GM21786 (cell line): ENCODE data around the gene PIBF1.
"Not testable (repeated sequence)": the region's sequence is repeated elsewhere in the genome, so short reads cannot be mapped to it uniquely, and the experiment has no call there.

Source experiments
- ATAC-seq: cut with Tn5 transposase; IDR thresholded peaks from one replicate; pipeline ENCODE4 v1.9.1; 2021; ENCODE audit not compliant: unreplicated experiment

PIBF1 gene

DNA sequence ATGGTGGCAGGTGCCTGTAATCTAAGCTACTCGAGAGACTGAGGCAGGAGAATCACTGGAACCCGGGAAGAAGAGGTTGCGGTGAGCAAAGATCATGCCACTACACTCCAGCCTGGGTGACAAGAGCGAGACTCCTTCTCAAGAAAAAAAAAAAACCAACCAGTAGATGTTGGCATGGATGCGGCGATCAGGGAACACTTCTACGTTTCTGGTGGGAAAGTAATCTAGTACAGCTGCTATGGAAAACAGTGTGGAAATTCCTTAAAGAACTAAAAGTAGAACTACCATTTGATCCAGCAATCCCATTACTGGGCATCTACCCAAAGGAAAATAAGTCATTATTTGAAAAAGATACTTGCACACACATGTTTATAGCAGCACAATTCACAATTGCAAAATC is 119.6 kb downstream of the PIBF1 start:
- ATAC-seq: not testable (repeated sequence)

DNA sequence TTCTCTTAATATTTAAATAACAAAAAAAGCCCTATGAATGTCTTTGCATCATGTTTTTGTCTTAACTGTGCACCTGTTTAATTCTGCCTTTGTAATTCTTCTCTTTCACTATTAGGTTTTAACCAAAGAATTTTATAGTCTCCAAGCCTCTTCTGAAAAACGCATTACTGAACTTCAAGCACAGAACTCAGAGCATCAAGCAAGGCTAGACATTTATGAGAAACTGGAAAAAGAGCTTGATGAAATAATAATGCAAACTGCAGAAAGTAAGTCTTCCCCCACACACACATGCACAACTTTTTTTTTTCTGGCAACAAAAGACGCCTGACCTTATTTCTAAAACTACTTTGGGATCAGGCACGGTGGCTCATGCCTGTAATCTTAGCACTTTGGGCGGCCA is 126.5 kb downstream of the PIBF1 start:
- no peak for ATAC-seq

DNA sequence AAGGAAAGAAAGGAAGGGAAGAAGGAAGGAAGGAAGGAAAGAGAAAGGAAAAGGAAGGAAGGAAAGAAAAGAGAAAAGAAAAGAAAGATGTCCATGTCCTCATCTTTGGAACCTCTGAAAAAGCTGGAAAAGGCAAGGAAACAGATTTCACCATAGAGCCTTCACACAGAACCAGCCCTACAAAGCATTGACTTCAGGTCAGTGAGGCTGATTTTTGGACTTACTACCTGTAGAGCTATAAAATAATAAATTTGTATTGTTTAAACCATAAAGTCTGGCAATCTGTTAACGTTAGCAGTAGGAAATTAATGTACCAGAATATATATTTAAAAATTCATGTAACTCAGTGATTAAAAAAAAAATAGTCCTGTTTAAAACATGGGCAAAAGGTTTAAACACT is 130.0 kb downstream of the PIBF1 start:
- ATAC-seq: no peak

DNA sequence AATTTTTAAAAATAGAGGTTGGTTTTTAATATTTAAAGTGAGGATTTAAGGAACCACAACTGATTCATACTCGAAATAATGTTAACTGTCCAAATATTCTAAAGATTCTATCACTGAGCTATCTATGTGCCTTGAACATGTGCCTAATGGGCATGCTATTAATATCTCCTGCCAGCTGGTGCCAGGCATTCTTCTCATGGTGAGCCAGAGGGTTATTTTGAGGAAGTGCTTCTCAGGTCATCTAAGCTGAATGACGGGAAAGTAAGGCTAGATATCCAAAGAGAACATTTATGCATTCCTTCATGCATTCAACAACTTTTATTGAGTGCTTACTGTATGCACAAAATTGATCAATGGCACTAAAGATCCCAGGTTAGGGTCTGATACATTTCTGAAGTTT is 138.2 kb downstream of the PIBF1 start:
- ATAC-seq: no peak

DNA sequence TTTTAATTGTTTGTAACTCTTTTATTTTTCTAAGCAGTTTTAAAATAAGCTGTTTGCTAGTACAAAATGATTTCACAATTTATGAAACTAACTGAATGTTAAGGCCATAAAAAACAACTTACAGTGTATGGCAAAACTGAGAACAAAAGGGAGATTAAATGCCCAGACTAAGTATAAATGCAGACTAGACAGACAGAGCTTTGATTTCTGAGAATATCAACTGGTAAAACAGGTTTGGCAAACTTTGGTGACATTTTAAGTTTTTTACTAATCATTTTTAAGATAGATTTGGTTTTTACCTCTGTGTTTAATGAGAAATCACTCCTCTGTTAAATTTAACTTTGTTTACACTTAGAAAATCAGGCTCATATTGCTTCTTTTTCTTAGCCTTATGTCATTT is 149.4 kb downstream of the PIBF1 start:
- ATAC-seq: no peak

- ATAC-seq: no peak
These were observed 150.3 kb downstream of the PIBF1 start for GRCh38 chr13:72932250-72932649.

DNA sequence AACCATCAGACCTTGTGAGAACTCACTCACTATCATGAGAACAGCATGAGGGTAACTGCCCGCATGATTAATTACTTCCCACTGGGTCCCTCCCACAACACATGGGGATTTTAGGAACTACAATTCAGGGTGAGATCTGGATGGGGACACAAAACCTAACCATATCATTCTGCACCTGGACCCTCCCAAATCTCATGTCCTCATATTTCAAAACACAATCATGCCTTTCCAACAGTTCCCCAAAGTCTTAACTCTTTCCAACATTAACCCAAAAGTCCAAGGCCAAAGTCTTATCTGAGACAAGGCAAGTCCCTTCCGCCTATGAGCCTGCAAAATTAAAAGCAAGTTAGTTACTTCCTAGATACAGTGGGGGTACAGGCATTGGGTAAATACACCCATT is 164.3 kb downstream of the PIBF1 start:
- not testable (repeated sequence) for ATAC-seq

- ATAC-seq: no peak
These were observed 170.7 kb downstream of the PIBF1 start for GRCh38 chr13:72952529-72953141.

DNA sequence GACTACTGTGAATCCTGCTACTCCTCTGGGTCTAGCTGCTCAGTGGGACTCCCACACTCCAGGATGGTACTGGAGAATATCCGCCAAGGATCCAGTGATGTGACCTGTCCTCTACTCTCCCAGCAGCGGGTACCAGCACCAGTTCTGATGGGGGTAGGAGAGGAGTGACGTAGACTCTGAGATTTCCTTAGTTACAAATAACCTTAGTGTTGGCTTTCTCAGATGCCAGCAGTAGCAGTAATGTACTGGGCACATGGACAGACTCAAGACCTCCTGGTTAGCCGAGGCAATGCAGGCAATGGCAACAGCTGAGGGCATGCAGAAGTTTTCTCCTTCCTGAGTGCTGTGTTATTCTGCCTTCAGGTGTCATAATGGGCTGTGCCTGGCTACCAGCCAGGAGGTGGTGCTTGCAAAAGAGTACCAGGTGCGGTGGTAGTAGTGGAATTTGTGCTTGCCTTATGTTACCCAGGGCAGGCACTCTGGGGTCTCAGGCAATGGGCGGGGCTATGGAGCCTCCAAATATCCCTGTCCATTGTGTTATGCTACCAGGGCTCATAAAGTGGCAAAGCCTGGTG is 171.5 kb downstream of the PIBF1 start:
- no peak for ATAC-seq

DNA sequence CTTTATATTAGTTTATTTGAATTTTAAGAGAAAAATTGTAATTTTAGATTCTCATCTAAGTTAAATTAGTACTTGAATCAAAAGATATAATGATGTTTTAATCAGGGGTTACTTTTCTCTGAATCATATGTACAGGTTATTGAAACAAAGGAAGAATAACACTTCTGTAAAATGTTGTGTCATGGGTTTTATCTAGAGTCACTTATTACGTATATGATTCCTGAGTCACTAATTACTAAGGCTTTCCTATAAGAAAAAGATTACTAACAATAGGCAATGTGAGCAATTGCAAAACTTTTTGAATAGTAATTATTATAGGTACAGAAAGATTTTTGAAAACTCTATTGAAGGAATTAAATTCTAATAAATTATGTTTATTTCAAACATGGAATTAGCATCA is 177.7 kb downstream of the PIBF1 start:
- ATAC-seq: no peak

- no peak for ATAC-seq
These were observed 178.2 kb downstream of the PIBF1 start for GRCh38 chr13:72960114-72960513.

- no peak for ATAC-seq
These were observed 178.6 kb downstream of the PIBF1 start for GRCh38 chr13:72960541-72960940.

DNA sequence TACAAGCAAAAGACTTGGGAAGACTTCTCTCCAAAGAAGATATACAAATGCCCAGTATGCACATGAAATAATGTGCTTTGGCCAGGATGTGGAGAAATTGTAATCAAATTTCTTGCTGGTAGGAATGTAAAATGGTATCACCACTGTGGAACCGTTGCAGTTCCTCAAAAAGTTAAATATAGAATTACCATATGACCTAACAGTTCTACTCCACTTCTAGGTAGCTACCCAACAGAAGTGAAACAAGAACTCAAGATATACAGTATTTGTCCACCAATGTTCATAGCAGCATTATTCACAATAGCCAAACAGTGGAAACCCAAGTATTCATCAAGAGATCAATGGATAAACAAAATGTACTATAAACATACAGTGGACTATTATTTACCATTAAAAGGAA is 181.8 kb downstream of the PIBF1 start:
- ATAC-seq: peak; percentile 90

DNA sequence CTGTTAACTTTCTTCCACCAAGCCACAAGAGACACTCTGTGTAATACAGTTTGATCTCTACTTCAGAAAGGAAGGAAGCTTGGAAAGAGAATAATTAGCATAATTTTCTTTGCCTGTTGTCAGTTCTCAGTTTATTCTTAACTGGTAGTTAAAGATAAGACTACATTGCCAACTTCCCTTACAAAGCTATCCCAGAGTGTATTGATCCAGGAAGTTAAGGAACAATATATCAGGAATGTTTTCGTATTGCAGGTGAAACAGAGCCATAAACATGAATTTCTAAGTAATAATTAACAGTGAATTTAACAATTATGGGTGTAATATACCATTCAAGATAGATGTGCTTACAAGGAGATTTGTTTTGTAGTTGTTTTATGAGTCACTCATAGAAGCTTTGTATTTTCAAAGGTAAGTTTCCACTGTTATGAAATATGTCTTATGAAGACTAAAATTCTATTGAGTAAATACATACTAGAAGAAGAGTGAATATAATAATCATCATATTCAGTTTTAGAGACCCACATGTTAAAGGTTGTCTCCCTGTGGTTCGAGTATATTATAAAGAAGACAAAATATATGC is 188.5 kb downstream of the PIBF1 start:
- ATAC-seq: no peak

- no peak for ATAC-seq
These were observed 189.0 kb downstream of the PIBF1 start for GRCh38 chr13:72970956-72971355.

DNA sequence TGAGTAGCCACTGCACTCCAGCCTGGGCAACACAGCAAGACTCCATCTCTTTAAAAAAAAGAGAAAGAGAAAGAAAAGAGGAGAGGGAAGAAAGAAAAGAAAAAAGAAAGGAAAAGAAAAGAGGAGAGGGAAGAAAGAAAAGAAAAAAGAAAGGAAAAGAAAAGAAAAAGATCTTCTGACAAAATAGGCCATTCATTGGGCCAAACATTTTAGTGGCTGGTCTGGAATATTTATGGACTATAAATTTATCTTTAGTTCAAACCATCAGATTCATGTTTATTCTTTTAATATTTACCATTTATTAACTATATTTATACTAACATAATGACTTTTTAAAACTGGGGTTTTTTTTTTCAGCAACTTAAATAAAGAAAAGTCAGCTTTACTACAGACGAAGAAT is 191.3 kb downstream of the PIBF1 start:
- no peak for ATAC-seq

DNA sequence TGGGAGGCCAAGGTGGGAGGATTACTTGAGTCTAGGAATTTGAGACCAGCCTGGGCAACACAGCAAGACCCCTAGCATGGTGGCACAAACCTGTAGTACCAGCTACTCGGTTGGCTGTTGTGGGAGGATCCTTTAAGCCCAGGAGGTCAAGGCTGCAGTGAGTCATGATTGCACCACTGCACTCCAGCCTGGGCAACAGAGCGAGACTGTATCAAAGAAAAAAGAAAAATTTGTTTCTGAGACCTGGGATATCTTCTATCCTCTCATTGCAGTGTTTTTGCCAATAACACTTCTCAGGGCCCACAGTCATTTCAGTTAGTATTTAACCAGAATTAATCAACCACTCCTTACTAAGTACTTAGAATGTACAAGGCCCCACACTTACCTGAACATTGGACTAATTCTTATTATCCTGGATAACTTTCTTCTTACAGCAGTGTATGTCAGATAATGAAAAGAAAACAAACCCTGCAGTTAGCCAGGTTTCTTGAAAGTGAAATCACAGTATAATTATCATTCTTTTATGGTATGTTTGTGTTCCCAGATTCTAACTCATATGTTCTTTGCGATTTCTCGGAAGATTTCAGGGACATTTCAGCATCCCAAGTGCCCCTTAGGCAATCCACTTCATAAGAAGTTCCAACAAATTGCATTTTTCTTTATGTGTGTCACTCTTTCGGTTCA is 201.3 kb downstream of the PIBF1 start:
- no peak for ATAC-seq

GRCh38 chr13:72985610-72986009 is 203.7 kb downstream of the PIBF1 start:
- no peak for ATAC-seq

DNA sequence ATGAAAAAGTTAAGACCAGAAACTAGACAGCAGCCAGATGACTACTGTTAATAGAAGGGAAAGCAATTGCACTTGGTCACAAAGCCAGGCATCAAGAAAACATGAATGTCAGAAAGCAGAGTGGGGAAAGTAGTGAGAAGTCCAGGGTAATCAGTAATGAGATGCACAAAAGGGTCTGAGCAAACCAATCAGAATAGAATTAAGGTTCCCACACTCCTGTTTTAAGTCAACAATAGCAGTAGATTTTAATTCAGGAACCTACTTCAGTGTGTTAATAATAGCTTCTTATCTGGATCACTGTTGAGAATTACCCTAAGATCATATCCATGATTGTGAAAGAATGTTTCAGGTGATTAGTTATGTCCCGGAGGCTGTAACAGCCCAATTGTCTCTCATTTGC is 204.3 kb downstream of the PIBF1 start:
- ATAC-seq: no peak

GRCh38 chr13:72990953-72991352 is 209.0 kb downstream of the PIBF1 start:
- ATAC-seq: no peak

- no peak for ATAC-seq
These were observed 216.1 kb downstream of the PIBF1 start for GRCh38 chr13:72998012-72998411.

DNA sequence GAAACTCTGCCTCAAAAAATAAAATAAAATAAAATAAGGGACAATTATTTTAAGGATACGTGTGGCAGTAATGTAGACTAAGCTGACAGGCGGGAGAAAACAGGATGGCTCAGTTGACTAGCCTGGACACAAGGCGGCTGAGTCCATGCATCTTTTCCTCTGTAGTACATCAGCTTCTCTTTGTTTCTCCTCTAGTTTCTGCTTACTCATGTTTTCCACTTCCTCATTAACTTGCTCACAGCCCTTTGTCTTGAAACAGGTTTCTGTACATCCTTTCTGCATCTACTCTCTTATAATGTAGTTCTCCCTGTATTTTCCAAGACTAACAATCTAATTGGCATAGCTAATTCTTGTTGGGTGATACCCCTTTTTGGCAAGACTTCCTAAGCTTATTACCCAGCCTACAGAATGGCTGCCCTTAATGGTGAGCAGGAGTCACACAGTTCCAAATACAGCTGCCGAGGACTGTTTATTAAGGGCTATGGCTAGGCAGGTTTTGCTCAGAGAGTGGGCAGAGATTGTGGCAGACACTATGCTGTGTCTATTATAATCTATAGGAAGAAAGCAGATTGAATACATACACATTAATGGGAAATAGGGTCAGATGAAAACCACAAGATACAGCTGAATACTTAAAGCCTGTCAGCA is 218.2 kb downstream of the PIBF1 start:
- peak; percentile 78 for ATAC-seq
